ENCODE results near the gene PPDPF. TPM values are rescaled to one million over a fixed set of nuclear protein-coding genes. Genes with fewer than 3 reads are reported as not detected.

Gene PPDPF
- total RNA-seq, 1 experiment from 2014 or later = 149 TPM

GRCh38 chr20:63482021-63482587 lies 38.5 kb upstream of the PPDPF start:
- H3K27ac ChIP-seq (ENCODE audit: insufficient read length, low read depth, low read length) = no peak overlapping the region
- H4K5ac ChIP-seq (ENCODE audit: insufficient read length, low read depth, low read length) = no peak overlapping the region
- no peak overlapping the region for H4K8ac ChIP-seq (replicated peaks; ENCODE audit: insufficient read length, low read depth, low read length)
- H3K14ac ChIP-seq (ENCODE audit: insufficient read depth, low read length) = no peak overlapping the region
- H2BK12ac ChIP-seq (ENCODE audit: insufficient read length, low read depth, low read length) = no peak overlapping the region
- no peaks in the 10 kb centered on the region for H3K79me2 ChIP-seq (ENCODE audit: insufficient read depth, low read length)
- no peak overlapping the region for H2AK5ac ChIP-seq (ENCODE audit: insufficient read length, low read length)
- no peak overlapping the region for H2BK15ac ChIP-seq (ENCODE audit: low read depth, low read length)
- Mint-ChIP-seq H3K27ac (no peak overlapping the region), H3K4me3 (no peak overlapping the region), H3K27me3 (ENCODE audit: low read depth) (peaks cover 16% of the 10 kb centered on the region), H3K4me1 (peaks cover 20 to 42% of the 10 kb centered on the region in 2 experiments), H3K36me3 (ENCODE audit: insufficient read depth in 1 of 3, low read depth in 3 of 3) (peaks cover 0 to 4% (median 2%) of the 10 kb centered on the region in 3 experiments; a peak in 4 of 7 replicates), H3K9me3 (peaks cover 3% of the 10 kb centered on the region in 2 experiments; a peak in 3 of 5 replicates)
- H4K91ac ChIP-seq (ENCODE audit: insufficient read length, low read depth, low read length) = no peak overlapping the region
- H3K23me2 ChIP-seq (ENCODE audit: insufficient read length, low read depth, low read length, poor library complexity, severe bottlenecking) = no peaks in the 10 kb centered on the region
- no peak overlapping the region for H2BK120ac ChIP-seq (ENCODE audit: low read depth, low read length, poor library complexity, severe bottlenecking)
- H2BK5ac ChIP-seq (ENCODE audit: insufficient read length, low read length) = no peak overlapping the region
- no peaks in the 10 kb centered on the region for H4K20me1 ChIP-seq (ENCODE audit: control insufficient read depth, insufficient read depth, insufficient read length)
- no peak overlapping the region for H3K23ac ChIP-seq (ENCODE audit: insufficient read length, low read depth, low read length)
- H3K4me2 ChIP-seq (ENCODE audit: insufficient read depth, insufficient read length, low read length) = no peak overlapping the region
- H3T11ph ChIP-seq (ENCODE audit: low read length) = no peak overlapping the region
- H3K9me3 ChIP-seq (ENCODE audit: control insufficient read depth, low read depth, low read length) = no peaks in the 10 kb centered on the region
- H2AFZ ChIP-seq (ENCODE audit: low read length) = no peak overlapping the region
- TF ChIP-seq, protein P1, sequence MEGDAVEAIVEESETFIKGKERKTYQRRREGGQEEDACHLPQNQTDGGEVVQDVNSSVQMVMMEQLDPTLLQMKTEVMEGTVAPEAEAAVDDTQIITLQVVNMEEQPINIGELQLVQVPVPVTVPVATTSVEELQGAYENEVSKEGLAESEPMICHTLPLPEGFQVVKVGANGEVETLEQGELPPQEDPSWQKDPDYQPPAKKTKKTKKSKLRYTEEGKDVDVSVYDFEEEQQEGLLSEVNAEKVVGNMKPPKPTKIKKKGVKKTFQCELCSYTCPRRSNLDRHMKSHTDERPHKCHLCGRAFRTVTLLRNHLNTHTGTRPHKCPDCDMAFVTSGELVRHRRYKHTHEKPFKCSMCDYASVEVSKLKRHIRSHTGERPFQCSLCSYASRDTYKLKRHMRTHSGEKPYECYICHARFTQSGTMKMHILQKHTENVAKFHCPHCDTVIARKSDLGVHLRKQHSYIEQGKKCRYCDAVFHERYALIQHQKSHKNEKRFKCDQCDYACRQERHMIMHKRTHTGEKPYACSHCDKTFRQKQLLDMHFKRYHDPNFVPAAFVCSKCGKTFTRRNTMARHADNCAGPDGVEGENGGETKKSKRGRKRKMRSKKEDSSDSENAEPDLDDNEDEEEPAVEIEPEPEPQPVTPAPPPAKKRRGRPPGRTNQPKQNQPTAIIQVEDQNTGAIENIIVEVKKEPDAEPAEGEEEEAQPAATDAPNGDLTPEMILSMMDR (conservative IDR thresholded peaks at IDR 0.05) = no peak
- no peaks in the 10 kb centered on the region for H3K4me1 ChIP-seq (ENCODE audit: insufficient read depth, low read length)
- H3K4ac ChIP-seq (ENCODE audit: low read depth, low read length) = no peak overlapping the region
- no peak overlapping the region for H2BK20ac ChIP-seq (ENCODE audit: low read depth, low read length, poor library complexity, severe bottlenecking)
- DNase-seq = no peak
- WGBS (ENCODE audit: extremely low coverage, insufficient read length, low lambda C conversion rate) = no CpG with 5 or more reads among the region's 11 CpGs
- H3K18ac ChIP-seq (ENCODE audit: insufficient read length, low read depth, low read length) = no peak overlapping the region
- no peaks in the 10 kb centered on the region for H3K79me1 ChIP-seq (ENCODE audit: insufficient read depth, low read depth, low read length, poor library complexity, severe bottlenecking)
- H3K9ac ChIP-seq (ENCODE audit: extremely low read depth, insufficient read length, low read length) = no peak overlapping the region
- no peaks in the 10 kb centered on the region for H3K27me3 ChIP-seq (ENCODE audit: insufficient read depth, low read length)
- H3K56ac ChIP-seq (ENCODE audit: insufficient read length, low read depth, low read length) = no peak overlapping the region
